PC-3 (cell line): ENCODE measurements around the gene ZDHHC1. TPM values are rescaled to one million over a fixed set of nuclear protein-coding genes. Genes with fewer than 3 reads are reported as not detected.

Experiments used
- ATAC-seq: fragments of 200-7000 bp; cut with Tn5 transposase; 2 replicates; pipeline ENCODE4 v1.9.1; 2020; ENCODE audit warnings: mild to moderate bottlenecking, moderate library complexity
- BruUV-seq: library from RNA; stranded (reverse); fragments of 400-500 nt; replicated peaks from 2 replicates; lab custom pipeline; 2021; lab: Mats Ljungman, UMichigan
- CTCF ChIA-PET: fragments of 300-600 bp; sonication (Branson Sonifier 250); formaldehyde crosslinking; loops from one replicate; lab custom pipeline; 2022; ENCODE audit warnings: antibody characterized with exemption; lab: Charles Lee
- POLR2A ChIA-PET: fragments of 300-600 bp; sonication (Branson Sonifier 250); formaldehyde crosslinking; loops from one replicate; lab custom pipeline; 2022; ENCODE audit warnings: antibody characterized with exemption; ENCODE audit not compliant: unreplicated experiment; lab: Charles Lee
- DNase-seq: peaks from one replicate; pipeline ENCODE4 v3.0.0-alpha.2; 2015
- H2AFZ ChIP-seq: fragments of 300-600 bp; sonication (generic); 2 replicates; pipeline ENCODE4 v1.6.0; 2016; ENCODE audit warnings: antibody characterized with exemption, low read length
- H3F3A ChIP-seq: fragments of 300-600 bp; sonication (generic); one replicate; pipeline ENCODE4 v1.6.0; 2017; ENCODE audit warnings: antibody characterized with exemption, low read length, control low read depth, mild to moderate bottlenecking; ENCODE audit not compliant: unreplicated experiment
- H3K27ac ChIP-seq: fragments of 300-600 bp; sonication (generic); 2 replicates; pipeline ENCODE4 v1.5.1; 2016; ENCODE audit warnings: mild to moderate bottlenecking, low read length
- H3K27me3 ChIP-seq: fragments of 300-600 bp; sonication (generic); 2 replicates; pipeline ENCODE4 v1.6.1; 2016; ENCODE audit warnings: low read length, mixed read lengths
- H3K36me3 ChIP-seq: fragments of 300-600 bp; sonication (generic); 2 replicates; pipeline ENCODE4 v1.6.1; 2016; ENCODE audit warnings: low read depth, mixed run types, low read length, mixed read lengths
- H3K4me1 ChIP-seq: fragments of 300-600 bp; sonication (generic); 2 replicates; pipeline ENCODE4 v1.5.1; 2016; ENCODE audit warnings: low read length; ENCODE audit not compliant: insufficient read depth
- H3K4me2 ChIP-seq: fragments of 300-600 bp; sonication (generic); 2 replicates; pipeline ENCODE4 v1.6.0; 2016; ENCODE audit warnings: low read length
- H3K4me3 ChIP-seq: fragments of 300-600 bp; sonication (generic); 2 replicates; pipeline ENCODE4 v1.5.1; 2016; ENCODE audit warnings: mild to moderate bottlenecking, low read length, mixed read lengths
- H3K79me2 ChIP-seq: fragments of 300-600 bp; sonication (generic); 2 replicates; pipeline ENCODE4 v1.6.1; 2017; ENCODE audit warnings: low read length, mixed read lengths
- H3K9ac ChIP-seq: fragments of 300-600 bp; sonication (generic); 2 replicates; pipeline ENCODE4 v1.6.0; 2016; ENCODE audit warnings: mild to moderate bottlenecking, low read length
- H3K9me2 ChIP-seq: fragments of 300-600 bp; sonication (generic); replicated peaks from 2 replicates; pipeline ENCODE4 v1.6.1; 2016; ENCODE audit warnings: mixed run types, low read length, mixed read lengths
- H3K9me3 ChIP-seq: fragments of 300-600 bp; sonication (generic); 2 replicates; pipeline ENCODE4 v1.6.1; 2016; ENCODE audit warnings: low read length, mixed read lengths
- H4K20me1 ChIP-seq: fragments of 300-600 bp; sonication (generic); 2 replicates; pipeline ENCODE4 v1.6.1; 2016; ENCODE audit warnings: low read length, mixed read lengths
- CTCF ChIP-seq: fragments of 300-600 bp; sonication (generic); conservative IDR thresholded peaks from 2 replicates; pipeline ENCODE4 v1.5.1; 2017; ENCODE audit warnings: antibody characterized with exemption, low read depth, mild to moderate bottlenecking, low read length
- EZH2 ChIP-seq: fragments of 300-600 bp; sonication (generic); IDR thresholded peaks from one replicate; pipeline ENCODE4 v1.6.1; 2017; ENCODE audit warnings: antibody characterized with exemption, mild to moderate bottlenecking, low read length; ENCODE audit not compliant: unreplicated experiment
- EZH2phosphoT487 ChIP-seq: fragments of 300-600 bp; sonication (generic); IDR thresholded peaks from 2 replicates; pipeline ENCODE4 v1.6.1; 2018; ENCODE audit warnings: mild to moderate bottlenecking, antibody characterized with exemption, low read length, borderline replicate concordance
- intact Hi-C: fragments of 100-400 bp; cut with micrococcal nuclease; formaldehyde crosslinking; loops from 2 replicates; pipeline ENCODE4 v1.9.0; 2023
- total RNA-seq: library from RNA; depleted of rRNA; stranded (reverse); fragments of >200 nt; gene quantifications from 2 replicates; pipeline ENCODE4 v1.2.3, GENCODE V29; 2014

The ZDHHC1 gene
- total RNA-seq, 1 experiment from 2014 or later: 4.8 TPM

- Histone ChIP-seq H3K4me2 (no peak overlapping the region), H3K4me3 (no peak overlapping the region), H3K27ac (no peak overlapping the region), H2AFZ (no peak overlapping the region), H3K79me2 (no peaks in the 10 kb centered on the region), H3K9me3 (no peaks in the 10 kb centered on the region), H3K9me2 (no peaks in the 10 kb centered on the region), H3K27me3 (no peaks in the 10 kb centered on the region), H3K4me1 (no peaks in the 10 kb centered on the region), H3K36me3 (no peaks in the 10 kb centered on the region), H3F3A (no peaks in the 10 kb centered on the region), H3K9ac (no peak overlapping the region), H4K20me1 (no peaks in the 10 kb centered on the region)
- no peak for ATAC-seq
- no TSS peak for BruUV-seq
- intact Hi-C loops: no loop called here
- no peak for DNase-seq
- CTCF ChIA-PET: no interaction called here
- POLR2A ChIA-PET: no interaction called here
- TF ChIP-seq EZH2phosphoT487 (no peak), CTCF (no peak), EZH2 (no peak)
Measured at GRCh38 chr16:67387479-67388079, 28.7 kb downstream of the ZDHHC1 start.

GRCh38 chr16:67386861-67387455 is 29.3 kb downstream of the ZDHHC1 start:
- Histone ChIP-seq H3K4me1 (no peaks in the 10 kb centered on the region), H3K4me2 (no peak overlapping the region), H3K9me3 (no peaks in the 10 kb centered on the region), H3K27ac (no peak overlapping the region), H3K27me3 (no peaks in the 10 kb centered on the region), H3K79me2 (no peaks in the 10 kb centered on the region), H3F3A (no peaks in the 10 kb centered on the region), H2AFZ (no peak overlapping the region), H3K9me2 (no peaks in the 10 kb centered on the region), H3K9ac (no peak overlapping the region), H4K20me1 (no peaks in the 10 kb centered on the region), H3K36me3 (no peaks in the 10 kb centered on the region), H3K4me3 (no peak overlapping the region)
- POLR2A ChIA-PET: no interaction called here
- no peak for DNase-seq
- CTCF ChIA-PET: no interaction called here
- intact Hi-C loops: no loop called here
- no TSS peak for BruUV-seq
- TF ChIP-seq EZH2 (no peak), CTCF (no peak), EZH2phosphoT487 (no peak)
- no peak for ATAC-seq

GRCh38 chr16:67384778-67385510 is 31.3 kb downstream of the ZDHHC1 start:
- TF ChIP-seq EZH2phosphoT487 (no peak), CTCF (no peak), EZH2 (no peak)
- Histone ChIP-seq H3K4me2 (no peak overlapping the region), H3K9me3 (no peaks in the 10 kb centered on the region), H3K36me3 (no peaks in the 10 kb centered on the region), H4K20me1 (no peaks in the 10 kb centered on the region), H3F3A (no peaks in the 10 kb centered on the region), H2AFZ (no peak overlapping the region), H3K4me1 (no peaks in the 10 kb centered on the region), H3K27me3 (no peaks in the 10 kb centered on the region), H3K27ac (no peak overlapping the region), H3K79me2 (no peaks in the 10 kb centered on the region), H3K9me2 (no peaks in the 10 kb centered on the region), H3K9ac (no peak overlapping the region), H3K4me3 (no peak overlapping the region)
- ATAC-seq: no peak
- BruUV-seq: no TSS peak
- intact Hi-C loops: no loop called here
- DNase-seq: peak; percentile 10
- POLR2A ChIA-PET: no interaction called here
- CTCF ChIA-PET: no interaction called here
